ENCODE data around the gene ZNF385B.

ZNF385B gene

GRCh38 chr2:179745635-179746256 is 115.7 kb downstream of the ZNF385B start:
- DNase-seq (ENCODE audit: low spot score) = no peak

DNA sequence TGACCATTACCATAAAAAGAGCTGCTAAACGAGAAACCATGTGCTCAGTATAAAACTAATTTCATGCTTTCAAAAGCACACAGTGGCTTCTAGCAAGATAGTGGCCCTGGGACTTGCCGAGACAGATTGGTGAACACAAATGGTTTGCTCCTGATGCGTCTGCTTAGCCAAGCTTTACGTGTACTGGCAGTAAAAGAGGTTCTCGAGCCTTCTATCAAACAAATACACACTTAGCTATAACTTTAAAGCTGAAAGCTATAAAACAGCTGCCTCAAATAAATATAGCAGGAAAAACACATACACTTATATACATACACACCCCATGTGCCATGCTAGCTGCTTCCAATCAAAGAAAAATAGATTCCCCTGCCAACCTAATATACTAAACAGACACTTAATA is 117.0 kb downstream of the ZNF385B start:
- no peak for DNase-seq (ENCODE audit: low spot score)

- no peak for DNase-seq (ENCODE audit: low spot score)
These were observed 120.1 kb downstream of the ZNF385B start for GRCh38 chr2:179741317-179741716.

GRCh38 chr2:179729966-179730365 is 131.4 kb downstream of the ZNF385B start:
- DNase-seq (ENCODE audit: low spot score) = no peak

GRCh38 chr2:179726461-179727180 is 134.8 kb downstream of the ZNF385B start:
- DNase-seq (ENCODE audit: low spot score) = no peak

DNA sequence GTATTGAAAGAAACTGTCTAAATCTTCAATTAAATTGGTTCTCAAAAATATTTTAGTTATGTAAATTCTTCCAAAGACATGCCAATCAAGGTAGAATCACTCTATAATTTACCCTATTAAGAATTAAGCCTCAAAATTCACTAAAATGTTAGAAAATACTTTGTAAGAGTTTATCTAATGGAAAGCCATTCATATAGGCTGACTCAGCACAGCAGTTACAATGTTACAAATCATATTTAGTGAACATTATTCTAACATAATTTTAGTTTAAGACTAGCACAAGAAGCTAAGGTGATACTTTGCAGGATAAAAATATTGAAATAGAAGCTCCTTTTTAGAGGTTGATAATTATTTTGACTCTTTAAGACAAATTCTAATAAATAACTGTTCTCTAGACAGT is 137.0 kb downstream of the ZNF385B start:
- DNase-seq (ENCODE audit: low spot score) = no peak

GRCh38 chr2:179720173-179720772 is 141.1 kb downstream of the ZNF385B start:
- DNase-seq (ENCODE audit: low spot score) = no peak

DNA sequence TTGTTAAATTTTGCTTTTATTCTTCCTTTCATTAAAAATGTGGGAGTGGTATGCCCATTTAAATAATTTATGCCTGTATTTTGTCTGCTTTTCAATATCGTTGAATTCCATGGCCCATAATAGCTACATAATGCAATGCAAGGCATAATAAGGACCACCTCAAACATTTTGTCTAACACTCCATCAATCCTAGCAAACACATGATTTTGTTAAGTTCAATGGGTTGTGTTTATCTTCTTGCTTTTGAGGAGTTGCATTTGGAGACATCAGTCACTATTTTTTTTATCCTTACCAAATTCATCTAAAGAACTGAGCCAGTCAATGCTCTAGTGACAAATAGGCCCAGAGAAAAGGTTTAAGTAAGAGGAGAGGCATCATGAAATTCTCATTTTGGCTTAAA is 145.5 kb downstream of the ZNF385B start:
- DNase-seq (ENCODE audit: low spot score) = no peak

DNA sequence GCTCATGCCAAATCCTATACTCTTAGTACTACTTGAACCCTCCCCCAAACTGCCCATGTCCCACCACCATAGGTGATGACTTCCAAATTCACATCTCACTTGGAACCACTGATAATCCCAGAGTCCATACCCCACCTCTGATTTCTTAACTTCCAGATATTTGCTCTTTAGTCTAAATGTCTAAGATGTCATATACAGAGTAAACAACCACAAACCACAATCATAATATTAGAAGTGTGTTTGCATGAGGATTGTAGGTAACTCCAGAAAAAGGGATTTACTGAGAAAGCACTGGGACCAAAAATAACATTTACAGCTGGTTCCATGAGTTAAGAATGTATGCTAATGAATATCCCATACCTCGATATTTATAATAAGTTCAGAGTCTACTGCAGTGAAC is 146.2 kb downstream of the ZNF385B start:
- DNase-seq (ENCODE audit: low spot score) = no peak

- no peak for DNase-seq (ENCODE audit: low spot score)
These were observed 148.6 kb downstream of the ZNF385B start for GRCh38 chr2:179712825-179713224.

DNA sequence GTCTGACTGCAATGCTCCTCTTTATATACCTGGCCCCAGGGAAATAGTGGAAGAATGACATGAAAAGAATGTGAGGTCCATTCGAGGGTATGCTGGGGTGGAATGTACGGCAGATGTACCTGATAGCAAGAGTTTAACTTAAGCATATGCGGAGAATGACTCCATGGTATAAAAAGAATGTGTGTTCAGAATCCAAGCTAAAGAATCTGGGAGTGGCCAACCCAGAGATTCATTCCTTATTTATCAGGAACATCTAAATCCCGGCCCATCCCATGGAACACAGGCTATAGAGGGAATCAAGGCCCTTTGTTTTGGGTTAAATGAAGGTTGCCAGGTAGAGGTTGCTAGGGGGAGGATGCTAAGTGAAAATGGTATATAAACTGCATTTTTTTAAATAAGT is 150.0 kb downstream of the ZNF385B start:
- no peak for DNase-seq (ENCODE audit: low spot score)

- no peak for DNase-seq (ENCODE audit: low spot score)
These were observed 157.7 kb downstream of the ZNF385B start for GRCh38 chr2:179703702-179704101.

DNA sequence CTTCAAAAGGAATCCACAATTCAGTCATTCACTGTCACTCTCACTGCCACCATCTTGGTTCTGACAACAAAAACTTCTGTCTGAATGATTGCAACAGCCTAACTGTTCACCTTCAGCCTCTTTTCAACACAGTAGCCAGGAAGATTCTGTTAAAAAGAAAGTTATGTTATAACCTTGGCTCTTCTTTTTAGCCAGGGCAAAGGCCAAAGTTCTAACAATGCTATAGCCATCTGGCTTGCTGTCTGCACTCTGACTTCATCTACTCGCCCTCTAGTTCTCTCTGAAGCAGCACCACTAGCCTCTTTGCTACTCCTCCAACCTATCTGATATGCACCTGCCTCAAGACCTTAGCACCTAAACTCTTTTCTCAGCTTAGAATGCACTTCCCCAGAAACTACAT is 158.5 kb downstream of the ZNF385B start:
- DNase-seq (ENCODE audit: low spot score) = no peak

DNA sequence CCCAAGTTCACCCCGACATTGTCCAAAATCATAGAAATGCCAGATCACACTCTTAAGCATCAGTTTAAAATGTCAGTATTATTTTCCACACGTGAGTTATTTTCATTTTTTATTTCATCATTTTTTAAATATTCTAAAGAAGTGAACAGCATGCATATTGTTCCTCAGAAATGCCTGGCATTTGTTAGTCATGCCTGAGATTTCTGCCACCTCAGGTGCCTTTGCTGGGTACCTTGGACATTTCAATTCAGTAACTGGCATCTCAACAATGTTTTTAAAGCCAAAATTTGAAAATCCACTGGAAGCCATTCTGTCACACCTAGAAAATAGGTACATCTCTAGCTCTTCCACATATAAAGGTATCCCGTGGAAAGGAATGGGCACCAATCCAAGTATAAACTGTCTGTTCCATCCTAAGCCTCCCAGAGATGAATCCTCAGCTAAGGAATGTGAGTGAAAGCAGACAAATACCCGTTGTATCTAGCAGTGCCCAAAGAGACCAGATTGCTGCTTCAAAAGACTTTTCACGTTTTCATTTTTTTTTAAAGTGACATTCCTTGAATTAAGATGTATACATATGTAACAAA is 159.8 kb downstream of the ZNF385B start:
- no peak for DNase-seq (ENCODE audit: low spot score)

DNA sequence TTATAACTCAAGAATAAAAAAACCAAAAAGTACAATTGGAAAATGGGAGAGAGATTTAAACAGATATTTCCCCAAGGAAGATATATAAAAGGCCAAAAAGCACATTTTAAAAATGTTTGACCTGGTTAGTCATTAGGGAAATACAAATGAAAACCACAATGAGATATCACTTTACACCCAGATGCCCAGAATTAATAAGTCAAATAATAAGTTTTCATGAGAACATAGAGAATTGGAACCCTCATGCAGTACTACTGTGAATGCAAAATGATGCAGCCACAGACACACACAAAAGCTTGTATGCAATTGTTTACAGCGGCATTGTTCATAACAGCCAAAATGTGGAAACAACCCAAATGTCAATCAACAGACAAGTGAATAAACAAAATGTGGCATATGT is 165.9 kb downstream of the ZNF385B start:
- no peak for DNase-seq (ENCODE audit: low spot score)

DNA sequence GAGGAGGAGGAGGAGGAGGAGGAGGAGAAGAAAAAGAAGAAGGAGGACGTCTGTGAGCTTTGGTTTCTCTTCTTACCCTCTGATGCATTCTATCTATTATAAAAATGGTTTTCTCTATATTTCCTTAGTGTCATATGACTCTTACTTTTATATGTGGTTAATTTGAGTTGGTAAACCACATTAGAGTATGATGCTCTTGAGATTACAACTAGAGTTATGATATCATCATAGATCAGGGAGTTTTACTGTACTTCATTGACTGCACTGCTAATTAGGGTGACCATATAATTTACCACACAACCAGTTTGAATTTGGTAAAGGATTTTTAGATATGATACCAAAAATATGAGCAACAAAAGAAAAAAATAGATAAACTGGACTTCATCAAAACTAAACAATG is 166.4 kb downstream of the ZNF385B start:
- no peak for DNase-seq (ENCODE audit: low spot score)

- DNase-seq (ENCODE audit: low spot score) = no peak
These were observed 168.8 kb downstream of the ZNF385B start for GRCh38 chr2:179692610-179693009.

- DNase-seq (ENCODE audit: low spot score) = no peak
These were observed 169.4 kb downstream of the ZNF385B start for GRCh38 chr2:179692043-179692442.

- DNase-seq (ENCODE audit: low spot score) = no peak
These were observed 170.2 kb downstream of the ZNF385B start for GRCh38 chr2:179691235-179691634.

DNA sequence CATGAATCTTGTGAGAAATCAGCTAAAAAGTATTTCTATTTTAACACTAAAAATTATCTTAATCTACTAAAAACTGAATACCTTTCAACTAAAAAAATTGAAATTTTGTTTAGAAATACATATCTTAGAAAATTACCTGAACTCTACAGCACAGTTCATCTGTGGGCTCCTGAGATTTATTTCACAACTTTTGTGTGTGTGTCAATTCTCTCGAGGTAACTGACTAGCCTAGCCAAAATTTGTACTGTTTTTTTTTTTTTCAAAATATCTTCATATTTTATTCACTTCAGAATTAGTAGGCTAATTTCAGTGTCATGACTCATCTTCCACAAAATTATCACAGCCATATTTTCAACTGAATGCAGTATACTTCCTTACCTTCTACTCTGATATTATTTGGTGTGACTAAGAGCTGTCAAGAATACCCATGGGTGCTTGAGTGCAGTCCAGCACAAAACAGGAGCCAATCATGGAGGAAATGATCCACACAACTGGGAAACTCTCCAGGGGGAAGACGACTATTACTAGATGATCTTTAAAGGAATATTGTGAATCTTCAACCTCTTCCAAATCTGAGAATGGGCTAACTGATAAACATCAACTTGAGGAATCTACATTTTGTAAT is 174.6 kb downstream of the ZNF385B start:
- no peak for DNase-seq (ENCODE audit: low spot score)

DNA sequence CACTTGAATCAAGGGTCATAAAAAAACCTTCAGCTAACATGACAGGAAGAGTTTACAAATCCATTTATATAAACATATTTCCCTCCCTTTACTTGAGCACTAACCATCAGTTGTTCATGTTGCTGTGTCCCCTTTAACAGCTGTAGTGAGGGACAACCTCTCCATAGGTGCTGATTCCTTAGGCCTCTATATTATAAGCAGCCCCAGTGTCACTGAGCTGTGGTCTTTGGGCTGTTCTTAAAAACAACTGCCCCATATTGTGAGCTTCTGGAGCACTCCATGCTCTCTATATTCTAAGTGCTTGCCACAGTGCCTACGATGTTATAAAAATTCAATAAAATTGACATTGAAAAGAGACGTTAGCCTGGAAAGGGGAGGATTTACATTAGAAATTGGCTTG is 175.3 kb downstream of the ZNF385B start:
- DNase-seq (ENCODE audit: low spot score) = no peak

- DNase-seq (ENCODE audit: low spot score) = no peak
These were observed 176.3 kb downstream of the ZNF385B start for GRCh38 chr2:179685146-179685545.

DNA sequence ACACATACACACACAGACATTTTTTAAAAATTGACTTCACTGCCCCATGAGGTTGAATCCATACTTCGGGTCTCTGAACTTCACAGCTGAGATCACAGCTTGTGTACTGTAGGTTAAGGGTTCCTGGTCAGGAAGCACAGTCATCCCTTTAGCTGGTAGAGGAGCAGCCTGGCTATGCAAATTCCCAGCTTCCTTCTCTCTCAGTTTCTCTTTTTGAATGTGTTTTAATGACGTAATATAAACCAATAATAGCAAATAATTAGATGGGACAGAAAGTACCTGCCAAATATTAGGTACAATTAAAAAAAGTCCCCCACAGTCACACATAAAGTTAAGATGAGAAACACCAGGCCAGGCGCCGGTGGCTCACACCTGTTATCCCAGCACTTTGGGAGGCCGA is 178.7 kb downstream of the ZNF385B start:
- no peak for DNase-seq (ENCODE audit: low spot score)
